Activated CD8-positive, alpha-beta memory T cell treated with anti-CD3 and anti-CD28 coated beads for 24 hours (primary cell): ENCODE data around the gene PARVA.

ENCODE experiments used
- DNase-seq: peaks from one replicate; pipeline ENCODE4 v3.0.0-alpha.2; 2020

Gene PARVA

DNA sequence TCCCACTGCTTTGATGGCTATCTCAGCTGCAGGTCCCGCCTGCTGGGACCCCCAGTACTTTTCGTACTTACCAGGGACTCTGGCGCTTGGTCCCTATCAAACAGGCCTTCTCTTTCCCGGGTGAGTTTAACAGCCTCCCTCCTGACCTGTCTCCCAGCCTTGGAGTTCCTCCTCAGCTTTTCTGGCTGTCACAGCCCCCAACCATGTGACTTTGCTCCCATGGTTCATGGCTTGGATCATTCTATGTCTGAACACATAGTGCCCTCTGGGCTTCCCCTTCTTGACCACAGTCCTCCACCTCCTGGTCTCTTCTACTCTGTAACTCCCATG, 56.9 kb downstream of the PARVA start:
- DNase-seq, result no peak

DNA sequence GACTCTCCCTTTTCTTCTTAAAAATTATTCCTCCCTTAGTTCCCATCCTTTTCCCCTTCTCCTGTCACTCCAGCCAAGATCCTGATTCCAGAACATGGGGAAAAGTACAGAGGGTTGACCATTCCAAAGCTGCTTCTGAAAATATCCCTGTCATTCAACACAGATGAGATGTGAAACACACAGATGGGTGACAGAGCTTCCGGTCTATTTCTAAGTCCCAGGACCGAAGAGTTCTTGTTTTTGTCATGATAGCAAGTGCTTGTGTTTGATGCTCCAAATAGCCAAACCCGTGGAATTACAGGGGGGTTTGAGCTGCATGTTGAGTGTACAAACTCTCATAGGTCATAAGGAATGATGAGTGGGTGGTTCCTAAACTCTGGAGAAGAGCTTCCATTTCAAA, 57.9 kb downstream of the PARVA start:
- DNase-seq, result no peak

DNA sequence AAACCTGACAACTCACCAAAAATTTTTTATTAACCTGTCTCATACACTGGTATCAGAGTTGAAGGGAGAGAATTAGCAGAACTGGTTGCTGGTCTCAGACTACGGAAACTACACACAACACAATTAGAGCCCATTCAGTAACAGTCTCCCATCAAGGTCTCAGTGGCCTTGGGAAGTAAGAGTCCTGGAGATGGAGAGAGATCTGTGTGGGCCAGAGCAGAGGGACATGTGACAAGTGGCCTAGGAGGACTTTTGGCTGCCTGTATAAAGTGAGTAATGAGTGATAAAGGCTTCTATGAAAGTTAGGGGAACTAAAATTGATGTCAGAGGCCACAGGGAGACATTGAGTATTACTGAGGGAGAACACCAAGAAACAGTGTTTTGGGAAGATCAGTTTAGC, 58.9 kb downstream of the PARVA start:
- no peak for DNase-seq

DNA sequence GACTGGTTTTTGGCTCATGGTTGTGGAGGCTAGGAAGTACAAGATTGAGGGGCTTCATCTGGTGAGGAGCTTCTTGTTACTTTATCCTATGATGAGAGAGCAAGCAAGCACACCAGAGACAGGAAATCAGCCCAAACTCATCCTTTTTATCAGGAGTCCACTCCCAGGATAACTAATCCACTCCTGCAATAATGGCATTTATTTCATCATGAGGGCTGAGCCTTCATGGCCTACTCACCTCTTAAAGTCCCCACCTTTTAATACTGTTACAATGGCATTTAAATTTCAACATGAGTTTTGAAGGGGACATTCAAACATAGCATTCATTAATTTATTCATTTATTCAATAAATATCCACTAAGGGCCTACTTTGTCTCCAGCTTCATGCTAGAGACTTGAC, 60.9 kb downstream of the PARVA start:
- DNase-seq, result no peak

DNA sequence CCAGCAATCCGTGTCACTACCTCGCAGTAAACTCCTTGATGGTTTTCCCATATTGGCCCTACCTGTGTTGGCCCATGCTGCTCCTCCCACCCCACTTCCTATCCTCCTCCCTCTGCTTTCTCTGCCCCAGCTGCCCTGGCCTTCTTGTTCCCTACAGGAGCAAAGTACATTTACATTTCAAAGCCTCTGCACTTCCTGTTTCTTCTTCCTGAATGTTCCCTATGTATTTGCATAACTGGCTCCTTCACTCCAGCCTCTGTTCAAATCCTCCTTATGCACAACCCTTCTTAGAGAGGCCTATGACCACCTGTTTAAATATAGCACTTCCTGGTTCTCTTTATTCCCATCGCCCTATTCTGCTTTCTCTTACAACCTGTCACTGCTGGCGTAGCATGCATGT, 62.2 kb downstream of the PARVA start:
- DNase-seq, result no peak

DNA sequence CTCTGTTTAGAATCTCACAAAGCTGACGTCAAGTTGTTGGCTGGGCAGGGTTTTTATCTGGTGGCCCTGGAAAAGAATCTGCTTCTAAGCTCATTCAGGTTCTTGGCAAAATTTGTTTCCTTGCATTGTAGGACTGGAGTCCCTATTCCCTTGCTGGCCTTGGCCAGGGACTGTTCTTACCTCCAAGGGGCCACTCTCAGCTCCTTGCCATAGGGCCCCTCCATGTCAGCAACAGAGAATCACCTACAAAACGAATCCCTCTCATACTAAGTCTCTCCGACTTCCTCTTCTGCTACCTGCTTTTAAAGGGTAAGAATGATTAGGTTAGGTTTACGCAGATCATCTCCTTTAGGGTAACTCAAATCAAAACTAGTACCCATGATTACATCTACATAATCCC, 63.2 kb downstream of the PARVA start:
- DNase-seq, result no peak

DNA sequence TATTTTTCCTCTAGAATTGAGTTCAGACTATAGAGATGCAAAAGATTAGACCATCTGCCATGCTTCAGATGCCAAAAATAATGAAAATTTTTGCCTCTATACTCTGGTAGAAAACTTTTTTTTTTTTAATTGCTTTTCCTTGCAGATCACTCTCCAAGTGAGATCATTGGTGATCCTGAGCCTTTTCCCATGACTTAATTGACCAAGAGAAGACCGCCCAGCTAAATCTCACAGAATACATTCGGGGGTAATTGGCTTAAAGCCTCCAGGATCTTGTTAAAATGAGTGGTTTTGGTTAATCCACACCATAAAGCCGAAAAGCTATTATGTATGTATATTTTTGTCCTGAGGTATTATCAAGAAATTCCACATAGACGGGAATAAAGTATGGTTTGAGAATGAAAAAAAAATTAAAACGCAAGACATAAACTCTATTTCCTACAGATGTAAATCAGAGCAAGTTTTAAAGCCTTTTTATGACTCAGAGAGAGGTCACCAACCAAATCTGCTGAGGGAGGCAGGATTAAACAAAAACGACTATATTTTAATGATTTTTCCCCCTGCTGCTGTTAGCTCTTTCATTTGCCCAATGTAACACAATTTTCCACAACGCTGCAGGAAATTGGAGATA, 64.0 kb downstream of the PARVA start:
- no peak for DNase-seq

DNA sequence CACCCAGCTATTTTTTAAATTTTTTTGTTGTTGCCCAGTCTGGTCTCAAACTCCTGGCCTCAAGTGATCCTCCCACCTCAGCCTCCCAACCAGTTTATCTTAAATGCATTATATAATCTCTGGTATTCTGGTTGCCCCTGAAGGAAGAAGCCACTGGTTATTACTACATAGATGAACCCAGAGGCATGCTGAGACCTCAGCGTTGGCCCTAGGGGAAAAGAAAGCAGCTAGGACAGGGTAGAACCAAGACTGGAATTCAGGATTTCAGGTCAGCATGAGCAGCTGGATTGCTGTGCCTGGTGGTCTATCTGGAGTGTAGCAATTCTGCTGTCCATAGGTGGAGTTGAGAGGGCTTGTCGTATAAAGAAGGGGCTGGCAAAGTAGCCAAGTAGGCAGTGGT, 67.2 kb downstream of the PARVA start:
- no peak for DNase-seq

DNA sequence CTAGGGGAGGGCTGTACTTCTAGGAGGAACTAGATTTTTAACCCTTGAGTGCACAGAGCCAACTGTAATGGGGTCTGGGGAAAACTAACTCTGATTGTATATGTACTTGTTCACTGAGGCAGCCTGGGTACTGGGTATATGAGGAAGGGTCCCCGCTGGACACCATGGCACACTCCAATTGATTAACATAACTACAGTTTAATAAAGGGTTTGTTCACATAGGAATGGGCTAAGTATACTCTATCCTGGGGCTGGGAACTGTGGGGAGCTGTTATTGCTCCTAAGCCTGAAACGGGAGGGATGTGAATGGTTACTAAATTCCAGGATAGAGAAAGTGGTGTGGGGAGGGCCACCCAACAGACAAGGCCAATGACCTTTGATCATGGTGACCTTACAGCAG, 67.6 kb downstream of the PARVA start:
- DNase-seq, result no peak

DNA sequence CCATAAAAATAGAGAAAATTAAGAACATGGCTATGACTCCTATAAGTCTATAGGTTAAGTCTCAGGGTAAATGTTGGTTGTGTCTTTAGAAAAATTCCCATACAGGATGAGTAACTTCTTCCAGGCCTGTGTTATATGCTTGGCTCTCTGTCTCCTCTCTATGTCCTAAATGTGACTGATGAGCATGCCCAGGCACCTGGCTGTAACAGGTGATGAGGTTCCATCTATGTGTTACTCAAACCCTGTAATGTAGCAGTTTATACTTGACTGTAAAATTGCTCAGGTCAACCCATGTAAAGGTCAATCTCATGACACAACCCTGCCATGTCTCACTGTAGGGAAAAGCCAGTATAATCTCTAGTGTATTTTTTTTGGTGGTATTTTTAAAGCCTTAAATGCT, 69.5 kb downstream of the PARVA start:
- no peak for DNase-seq

DNA sequence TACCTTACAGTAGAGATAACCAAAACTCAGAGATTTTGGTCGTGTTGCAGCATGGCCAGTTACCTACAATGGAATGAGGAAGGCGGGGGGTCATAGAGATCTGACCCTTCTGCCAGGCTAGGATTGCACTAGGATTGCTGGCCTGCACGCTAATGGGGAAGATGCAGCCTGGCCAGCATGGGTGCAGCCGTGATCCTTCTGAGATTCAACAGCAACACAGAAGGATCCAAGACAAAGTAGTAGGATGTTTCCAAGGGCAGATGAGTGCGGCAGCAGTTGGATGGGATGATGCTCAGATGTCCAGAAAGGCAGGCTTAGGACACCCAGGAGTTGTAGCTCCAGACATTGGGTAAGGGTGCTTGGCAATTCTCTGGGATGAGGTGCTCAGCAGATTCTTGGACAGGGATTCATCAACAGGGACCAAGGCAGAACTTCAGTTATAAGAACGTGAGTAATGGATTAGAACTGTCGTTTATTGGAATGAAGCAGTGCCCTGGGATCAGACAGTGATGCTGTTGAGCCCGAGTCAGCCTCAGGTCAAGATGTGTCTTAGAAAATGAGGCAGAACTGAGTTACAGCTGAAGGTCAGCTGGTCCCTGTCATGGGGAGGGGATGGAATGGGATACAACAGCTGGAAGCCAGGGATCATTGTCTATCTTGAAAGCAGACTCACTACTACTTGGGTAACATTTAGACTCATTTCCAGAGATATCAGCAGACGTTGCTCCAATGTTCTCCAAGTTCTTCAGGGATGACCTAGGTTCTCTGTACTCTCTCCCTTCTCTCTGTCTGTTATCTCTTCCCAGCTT, 71.0 kb downstream of the PARVA start:
- no peak for DNase-seq

DNA sequence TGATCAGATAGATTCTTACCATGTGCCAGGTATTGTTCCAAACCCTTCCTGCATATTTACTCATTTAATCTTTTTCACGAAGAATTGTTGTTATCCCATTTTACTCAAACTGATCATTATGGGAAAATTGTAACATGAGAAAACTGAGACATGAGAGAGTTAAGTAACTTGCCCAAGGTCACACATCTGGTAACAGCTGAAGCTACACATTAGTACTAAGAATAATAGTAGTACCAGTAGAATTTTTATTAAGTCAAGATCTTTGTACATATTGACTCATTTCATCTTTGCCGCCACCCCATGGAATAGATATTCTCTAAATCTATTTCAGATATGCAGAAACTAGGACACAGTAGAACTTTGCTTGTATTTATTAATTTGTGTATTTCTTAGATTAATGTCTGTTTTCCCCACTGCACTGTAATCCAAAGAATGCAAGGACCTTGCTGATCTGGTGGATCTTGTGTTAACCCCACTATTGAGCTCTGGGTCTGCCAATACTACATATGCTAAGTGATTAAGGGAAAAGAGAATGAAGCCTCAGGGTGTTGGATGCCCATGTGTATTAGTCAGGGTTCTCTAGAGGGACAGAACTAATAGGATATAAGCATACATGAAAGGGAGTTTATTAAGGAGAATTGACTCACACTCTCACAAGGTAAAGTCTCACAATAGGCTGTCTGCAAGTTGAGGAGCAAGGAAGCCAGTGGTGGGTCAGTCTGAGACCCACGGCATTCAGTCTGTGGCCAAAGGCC, 72.8 kb downstream of the PARVA start:
- DNase-seq, result no peak

DNA sequence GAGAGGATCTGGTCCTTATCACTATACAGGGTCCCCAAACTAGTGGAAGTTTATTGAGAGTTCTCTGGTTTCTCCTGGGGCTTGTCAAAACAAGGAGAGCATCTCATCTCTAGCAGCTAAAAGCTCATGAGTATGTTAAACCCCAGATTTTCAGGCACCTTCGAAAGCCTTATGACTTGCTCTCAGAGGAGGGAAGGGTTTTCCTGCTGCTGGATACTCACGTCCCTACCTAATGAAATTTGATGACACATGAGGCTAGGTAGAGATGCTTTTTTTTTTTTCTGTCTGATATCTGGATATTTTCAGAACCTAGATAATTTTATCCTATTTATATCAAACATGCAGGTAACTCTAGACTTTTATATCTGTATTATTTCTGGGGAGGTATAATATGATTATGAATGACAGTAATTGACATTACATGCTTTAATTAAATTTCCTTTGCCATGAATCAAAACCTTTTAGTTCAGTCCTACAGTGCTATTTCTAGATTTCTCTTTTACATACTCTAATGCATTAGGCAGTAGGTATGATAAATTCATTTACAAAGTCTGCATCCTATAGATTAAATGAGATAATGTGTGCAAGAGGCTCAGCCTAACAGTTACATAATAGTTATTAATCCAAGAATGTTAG, 73.9 kb downstream of the PARVA start:
- DNase-seq, result no peak

DNA sequence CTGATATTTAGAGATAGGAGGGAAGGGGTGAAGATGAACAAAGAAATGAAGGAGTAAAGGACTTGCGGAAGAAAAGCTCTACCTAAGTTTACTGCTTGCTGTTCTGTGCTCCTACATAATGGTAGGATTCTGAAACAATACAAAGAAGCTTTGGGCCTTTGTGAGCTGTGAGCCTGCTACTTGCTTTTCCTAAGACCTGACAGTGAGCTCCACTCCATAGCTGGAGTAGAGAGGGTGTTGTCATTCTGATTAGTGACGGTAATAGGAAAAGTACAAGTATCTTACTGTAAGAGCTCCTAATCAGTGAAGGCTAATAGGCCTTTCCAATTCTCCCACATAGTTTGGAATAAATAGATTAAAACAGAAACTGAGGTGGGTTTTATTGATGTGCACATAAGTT, 75.9 kb downstream of the PARVA start:
- DNase-seq, result no peak

DNA sequence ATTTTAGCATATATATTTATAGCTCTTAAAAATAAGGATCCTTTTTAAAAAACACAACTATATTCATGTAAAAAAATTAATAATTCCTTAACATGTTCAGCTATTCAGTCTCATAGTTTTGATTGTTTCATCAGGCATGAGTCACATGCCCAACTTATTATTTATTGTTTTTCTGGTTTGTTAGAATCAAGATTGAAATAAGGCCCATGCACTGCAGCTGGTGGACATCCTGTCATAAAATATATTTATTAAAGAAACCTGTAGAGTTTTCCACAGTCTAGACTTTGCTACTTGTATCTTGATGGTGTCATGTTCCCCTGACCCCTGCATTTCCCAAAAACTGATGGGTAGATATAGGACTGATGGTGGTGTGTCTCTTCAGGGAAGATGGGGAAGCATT, 77.4 kb downstream of the PARVA start:
- DNase-seq, result no peak

DNA sequence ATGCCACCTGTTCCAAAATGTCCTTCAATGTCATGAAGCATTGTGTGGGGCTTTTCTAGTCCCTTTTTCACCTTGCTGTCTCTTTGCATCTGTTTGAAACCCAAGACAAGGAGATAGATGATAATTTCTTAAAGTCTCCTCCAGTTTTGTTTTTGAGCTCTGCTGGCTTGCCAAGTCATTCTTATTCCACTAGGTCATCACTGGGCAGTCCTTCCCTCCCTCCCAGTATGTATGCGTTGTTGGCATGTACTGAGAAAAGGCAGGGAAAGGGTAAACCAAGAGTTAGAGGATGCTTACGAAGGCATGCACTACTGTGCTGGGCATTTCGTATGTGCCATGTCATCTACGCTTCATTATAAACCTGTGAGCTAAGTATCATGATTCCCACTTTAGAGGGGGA, 78.6 kb downstream of the PARVA start:
- no peak for DNase-seq

DNA sequence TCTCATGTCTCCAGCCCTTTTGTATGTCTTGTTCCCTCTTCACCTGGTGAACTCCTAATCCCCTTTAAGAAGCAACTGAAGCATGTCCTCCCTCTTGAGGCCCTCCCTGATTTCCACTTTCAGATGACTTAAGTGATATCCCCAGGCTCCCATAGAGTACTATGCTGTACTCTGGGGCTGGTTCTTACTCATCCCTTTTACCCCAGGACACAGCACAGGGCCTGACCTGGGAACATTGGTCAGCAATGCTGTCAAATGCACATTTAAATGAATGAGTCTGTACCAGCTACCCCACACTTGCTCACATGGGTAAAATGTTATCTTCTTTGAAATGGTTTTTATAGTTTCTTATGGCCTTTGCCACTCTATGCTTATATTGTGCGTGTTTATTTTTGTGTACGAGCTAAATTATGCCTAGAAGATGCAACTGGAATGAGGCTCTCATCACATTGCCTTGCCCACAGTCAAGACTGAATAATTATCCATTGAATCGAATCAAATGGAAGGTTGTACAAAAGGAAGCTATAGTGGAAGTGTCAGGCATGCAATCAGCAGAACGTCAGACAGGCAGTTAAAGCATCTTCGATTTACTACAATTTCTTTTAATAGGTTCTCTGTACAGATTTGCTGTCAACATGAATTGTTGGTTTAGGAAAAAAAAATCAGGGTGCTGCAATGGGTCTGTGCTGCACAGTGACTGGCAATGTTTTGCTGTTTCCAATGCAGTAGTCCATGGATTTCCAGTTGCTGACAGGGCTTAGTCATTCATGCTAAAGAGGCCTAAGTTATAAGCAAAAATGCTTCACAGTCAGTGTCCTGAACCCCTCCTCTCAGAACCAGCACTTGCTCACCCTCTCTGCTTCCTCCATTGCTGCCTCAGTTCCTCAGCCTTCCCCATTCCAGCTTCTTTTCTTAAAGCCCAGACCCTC, 79.5 kb downstream of the PARVA start:
- DNase-seq, result no peak

DNA sequence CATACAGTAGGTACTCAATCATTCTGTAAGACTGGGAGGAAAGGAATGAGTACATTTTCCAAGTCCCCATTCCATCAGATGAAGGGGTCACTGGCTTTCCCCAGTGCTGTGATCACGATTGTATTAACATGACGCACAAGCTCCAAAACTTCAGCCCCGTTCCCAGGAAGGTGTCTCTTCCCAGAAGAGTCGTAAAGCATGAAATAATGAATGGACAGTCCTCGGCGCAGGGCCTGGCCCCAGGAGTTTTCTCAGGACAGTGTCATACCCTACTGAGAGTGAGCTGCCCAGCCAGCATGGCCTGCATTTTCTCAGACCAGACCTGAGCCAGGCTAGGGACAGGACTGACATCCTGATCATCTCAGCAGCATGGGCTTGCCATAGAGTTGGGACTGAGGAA, 80.7 kb downstream of the PARVA start:
- no peak for DNase-seq

DNA sequence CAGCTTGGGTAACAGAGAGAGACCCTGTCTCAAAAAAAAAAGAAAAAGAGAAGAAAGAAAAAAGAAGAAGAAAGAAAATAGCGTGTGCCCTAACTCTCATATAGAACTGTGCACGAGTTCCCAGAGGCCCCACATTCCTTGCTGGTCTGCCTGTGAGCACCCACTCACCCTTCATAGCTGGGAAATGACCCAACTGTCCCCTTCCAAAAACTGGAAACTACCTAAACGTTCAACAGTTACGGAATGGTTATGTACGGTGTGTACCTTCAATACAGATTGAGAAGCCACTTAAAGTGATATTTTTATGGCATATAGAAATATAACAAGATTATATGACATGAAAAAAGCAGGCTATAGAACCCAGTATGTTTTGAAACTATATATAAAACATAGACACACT, 82.0 kb downstream of the PARVA start:
- no peak for DNase-seq

DNA sequence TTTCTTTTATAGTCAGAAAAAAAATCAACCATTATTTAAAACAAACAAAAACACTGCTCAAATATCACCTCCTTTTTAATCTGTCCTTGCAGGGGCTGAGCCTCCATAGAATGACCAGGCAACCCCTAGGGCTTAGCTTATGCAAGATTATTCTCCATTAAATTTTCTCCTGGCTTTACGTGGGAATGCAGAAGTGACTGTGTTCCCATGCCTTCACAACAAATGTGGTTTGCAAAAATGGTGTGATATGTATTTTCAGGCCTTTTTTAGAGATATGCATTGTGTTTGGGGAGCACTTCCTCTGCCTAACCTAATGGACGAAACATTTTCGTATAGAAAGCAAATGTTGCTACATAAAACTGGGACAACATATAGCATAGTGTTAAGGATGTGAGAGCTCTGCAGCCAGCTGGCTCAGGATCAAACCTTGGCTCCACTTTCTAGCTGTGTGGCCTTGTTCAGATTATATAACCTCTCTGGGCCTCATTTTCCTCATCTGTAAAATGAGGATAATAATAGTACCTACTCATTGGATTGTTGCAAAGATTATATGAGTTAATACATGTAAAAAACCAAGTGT, 82.6 kb downstream of the PARVA start:
- no peak for DNase-seq

DNA sequence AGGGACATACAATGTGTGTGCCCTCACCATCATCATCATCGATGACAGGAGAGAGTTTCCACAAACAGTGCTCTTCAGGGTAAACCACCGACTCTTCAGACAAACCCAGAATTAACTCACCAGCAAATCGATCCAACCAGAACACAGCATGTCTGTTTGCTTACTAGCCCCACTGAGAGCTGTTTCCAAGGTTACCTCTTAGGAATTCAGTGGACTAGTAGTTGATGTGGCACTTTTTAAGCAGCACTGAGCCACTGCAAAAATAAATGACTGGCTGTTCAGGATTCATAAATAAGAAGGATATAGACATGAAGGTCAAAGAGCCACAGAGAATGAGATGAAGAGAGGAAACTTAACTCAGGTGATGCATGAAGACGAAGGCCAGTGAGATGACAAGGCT, 83.1 kb downstream of the PARVA start:
- DNase-seq, result no peak

DNA sequence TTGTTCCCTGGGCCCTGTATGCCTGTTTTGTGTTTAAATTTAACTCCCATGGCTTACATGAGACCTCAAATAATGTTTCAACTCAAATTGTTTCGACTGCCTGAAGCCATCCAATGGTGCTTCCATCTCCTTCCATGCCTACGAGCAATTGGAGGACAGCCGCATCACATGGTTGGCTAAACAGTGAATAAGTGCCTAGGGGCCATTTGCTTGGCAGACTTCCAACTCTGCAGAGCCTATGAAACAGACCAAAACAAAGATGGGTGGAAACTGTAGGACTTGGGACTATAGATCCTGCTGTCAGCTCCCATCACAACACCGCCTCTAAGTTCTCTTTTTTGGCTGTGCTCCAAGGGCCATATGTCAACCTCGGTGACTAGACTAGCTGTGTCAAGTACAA, 84.1 kb downstream of the PARVA start:
- DNase-seq, result no peak
